A549 treated with RU486 at 1 μM for 4 hours (cell line): ENCODE results near the gene AGFG2. TPM values are rescaled to one million over a fixed set of nuclear protein-coding genes. Genes with fewer than 3 reads are reported as not detected.

Experiments
- total RNA-seq: library from RNA; stranded (reverse); fragments of 200-300 nt; extraction: Qiagen RNA extraction; gene quantifications from 5 replicates; pipeline ENCODE4 v1.2.3, GENCODE V29; 2022; ENCODE audit warnings: low read depth

The AGFG2 gene
- total RNA-seq: 9.7 to 15.0 TPM (median 14.0 TPM) in 5 replicates

GRCh38 chr7:100538654-100539435 lies at the start of gene AGFG2:
AGFG2 (plus strand) TSS chr7:100539203; CDS start chr7:100539347, 144 bp downstream.

GRCh38 chr7:100573691-100574361 lies 34.8 kb downstream of the AGFG2 start, which contains the start of gene SAP25:
SAP25 (minus strand) TSS chr7:100573900; CDS start chr7:100573742, 158 bp downstream.

GRCh38 chr7:100585511-100586265 lies 46.7 kb downstream of the AGFG2 start, which contains the start of gene LRCH4:
LRCH4 (minus strand) TSS chr7:100586129; CDS start chr7:100586100, 29 bp downstream.

GRCh38 chr7:100586266-100587025 lies 47.4 kb downstream of the AGFG2 start, which contains the start of gene FBXO24:
FBXO24 (plus strand) TSS chr7:100586328; CDS start chr7:100586626, 298 bp downstream.

GRCh38 chr7:100611983-100612729 lies 73.2 kb downstream of the AGFG2 start, which contains the start of gene MOSPD3:
MOSPD3 (plus strand) TSS chr7:100612540; CDS start chr7:100612792, 252 bp downstream.

Other genes starting within 250 kb of the AGFG2 start
- gene SPDYE3, start 231.5 kb upstream of the AGFG2 start, total RNA-seq: not detected in 5 replicates
- gene PILRB, start 181.1 kb upstream of the AGFG2 start, total RNA-seq: 17.3 to 30.3 TPM (median 27.1 TPM) in 5 replicates
- gene PILRA, start 165.7 kb upstream of the AGFG2 start, total RNA-seq: 3.3 to 6.0 TPM (median 5.8 TPM) in 5 replicates
- gene ZCWPW1, start 110.5 kb upstream of the AGFG2 start, total RNA-seq: 0.85 to 2.2 TPM (median 1.3 TPM) in 5 replicates
- gene MEPCE, start 109.4 kb upstream of the AGFG2 start, total RNA-seq: 37.3 to 48.6 TPM (median 43.9 TPM) in 5 replicates
- 34.7 to 61.6 TPM (median 57.5 TPM) in 5 replicates for gene PPP1R35, start 102.7 kb upstream of the AGFG2 start, total RNA-seq
- gene SPACDR, start 74.9 kb upstream of the AGFG2 start, total RNA-seq: 0.21 to 0.98 TPM (median 0.66 TPM) in 5 replicates
- gene TSC22D4, start 60.0 kb upstream of the AGFG2 start, total RNA-seq: 27.2 to 39.5 TPM (median 29.3 TPM) in 5 replicates
- 0.64 to 1.6 TPM (median 1.2 TPM) in 5 replicates for gene NYAP1, start 55.3 kb upstream of the AGFG2 start, total RNA-seq
- 0.42 to 0.76 TPM (median 0.55 TPM) in 3 of 5 replicates, not detected in the others for gene SAP25, start 34.7 kb downstream of the AGFG2 start, total RNA-seq
- gene LRCH4, start 46.9 kb downstream of the AGFG2 start, total RNA-seq: 8.9 to 16.3 TPM (median 13.9 TPM) in 5 replicates
- gene FBXO24, start 47.1 kb downstream of the AGFG2 start, total RNA-seq: 0.21 to 0.27 TPM (median 0.27 TPM) in 3 of 5 replicates, not detected in the others
- gene PCOLCE, start 63.2 kb downstream of the AGFG2 start, total RNA-seq: 6.7 to 10.7 TPM (median 9.0 TPM) in 5 replicates
- 14.6 to 22.8 TPM (median 18.4 TPM) in 5 replicates for gene MOSPD3, start 73.3 kb downstream of the AGFG2 start, total RNA-seq
- 2.0 to 3.3 TPM (median 3.0 TPM) in 5 replicates for gene TFR2, start 102.3 kb downstream of the AGFG2 start, total RNA-seq
- gene ACTL6B, start 117.2 kb downstream of the AGFG2 start, total RNA-seq: not detected in 5 replicates
- 163 to 268 TPM (median 240 TPM) in 5 replicates for gene GNB2, start 134.5 kb downstream of the AGFG2 start, total RNA-seq
- 13.1 to 21.3 TPM (median 18.9 TPM) in 5 replicates for gene GIGYF1, start 155.0 kb downstream of the AGFG2 start, total RNA-seq
- gene POP7, start 166.9 kb downstream of the AGFG2 start, total RNA-seq: 77.8 to 102 TPM (median 101 TPM) in 5 replicates
- gene EPO, start 181.3 kb downstream of the AGFG2 start, total RNA-seq: 0.07 to 0.23 TPM in 2 of 5 replicates, not detected in the others
- gene ZAN, start 194.4 kb downstream of the AGFG2 start, total RNA-seq: not detected in 5 replicates